Peyer's patch (tissue), 4 donors: ENCODE data around the gene C16orf82.

ENCODE experiments used
- CTCF ChIP-seq, 6 experiments: fragments of 450-650 bp in 4 of 6; fragments of 200-600 bp in 2 of 6; sonication (generic) in 1 of 6; IDR thresholded peaks; one replicate each; pipeline ENCODE4 v1.5.1; 2017 to 2019; ENCODE audit warnings: antibody characterized with exemption in 6 of 6, mild to moderate bottlenecking in 3 of 6, moderate library complexity in 1 of 6
- POLR2A ChIP-seq, 2 donors: fragments of 450-650 bp; IDR thresholded peaks; one replicate each; pipeline ENCODE4 v1.5.1; 2017; ENCODE audit warnings: antibody characterized with exemption in 2 of 2, mild to moderate bottlenecking in 2 of 2, moderate library complexity in 2 of 2

DNA sequence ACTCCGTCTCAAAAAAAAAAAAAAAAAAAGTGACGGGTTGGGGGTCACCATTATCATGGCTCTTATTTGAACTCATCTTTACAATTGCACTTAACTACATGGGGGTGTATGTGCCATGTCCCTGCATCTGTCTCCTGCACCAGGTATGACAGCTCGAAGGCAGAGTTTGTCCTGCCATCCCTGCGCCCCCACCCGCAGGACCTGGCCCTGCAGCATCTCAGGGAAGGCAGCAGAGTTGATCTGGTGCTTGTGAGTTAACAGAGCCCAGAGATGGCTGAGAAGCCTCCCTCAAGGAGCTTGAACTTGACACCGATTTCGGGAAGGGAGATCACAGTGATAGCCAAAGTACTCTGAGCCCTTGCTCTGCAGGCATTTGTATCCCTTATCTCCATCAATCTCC is 44.8 kb downstream of the C16orf82 start:
- TF ChIP-seq CTCF (IDR thresholded peaks at IDR 0.05) (no peak), POLR2A (IDR thresholded peaks at IDR 0.05) (no peak)
